Measurements from ENCODE around the gene KCND2.
"Not testable (repeated sequence)": the region's sequence is repeated elsewhere in the genome, so short reads cannot be mapped to it uniquely, and the experiment has no call there.

Gene KCND2

GRCh38 chr7:120780938-120781337, 508.0 kb downstream of the KCND2 start:
- TF ChIP-seq CTCF (IDR thresholded peaks at IDR 0.05; ENCODE audit: low read depth, low read length) = no peak
- no peak overlapping the region for H3K4me3 ChIP-seq (replicated peaks in 1 of 2; ENCODE audit: low read depth in 2 of 2, low read length in 2 of 2)
- DNase-seq (ENCODE audit: low read depth in 2 of 2) = no peak

- not testable (repeated sequence) for DNase-seq (ENCODE audit: low read depth in 2 of 2); H3K4me3 ChIP-seq (replicated peaks in 1 of 2; ENCODE audit: low read depth in 2 of 2, low read length in 2 of 2)
Observed at GRCh38 chr7:120781924-120782323, 508.9 kb downstream of the KCND2 start.

- no peak for TF ChIP-seq CTCF (IDR thresholded peaks at IDR 0.05; ENCODE audit: low read depth, low read length)
- H3K4me3 ChIP-seq (replicated peaks in 1 of 2; ENCODE audit: low read depth in 2 of 2, low read length in 2 of 2) = no peak overlapping the region
- no peak for DNase-seq (ENCODE audit: low read depth in 2 of 2)
Observed at GRCh38 chr7:120783273-120783672, 510.3 kb downstream of the KCND2 start.

- no peak overlapping the region for H3K4me3 ChIP-seq (replicated peaks in 1 of 2; ENCODE audit: low read depth in 2 of 2, low read length in 2 of 2)
- DNase-seq (ENCODE audit: low read depth in 2 of 2) = no peak
- no peak for TF ChIP-seq CTCF (IDR thresholded peaks at IDR 0.05; ENCODE audit: low read depth, low read length)
Observed at GRCh38 chr7:120783721-120784120, 510.7 kb downstream of the KCND2 start.

- no peak for TF ChIP-seq CTCF (IDR thresholded peaks at IDR 0.05; ENCODE audit: low read depth, low read length)
- H3K4me3 ChIP-seq (replicated peaks in 1 of 2; ENCODE audit: low read depth in 2 of 2, low read length in 2 of 2) = no peak overlapping the region
- DNase-seq (ENCODE audit: low read depth in 2 of 2) = no peak
Observed at GRCh38 chr7:120785095-120785494, 512.1 kb downstream of the KCND2 start.

GRCh38 chr7:120792091-120792860, 519.3 kb downstream of the KCND2 start:
- DNase-seq (ENCODE audit: low read depth in 2 of 2) = peak; percentile 78 to 83
- no peak overlapping the region for H3K4me3 ChIP-seq (replicated peaks in 1 of 2; ENCODE audit: low read depth in 2 of 2, low read length in 2 of 2)
- TF ChIP-seq CTCF (IDR thresholded peaks at IDR 0.05; ENCODE audit: low read depth, low read length) = peak; percentile 95

GRCh38 chr7:120792861-120793130, 519.8 kb downstream of the KCND2 start:
- peak in 1 of 2 donors; percentile 7 for DNase-seq (ENCODE audit: low read depth in 2 of 2)
- TF ChIP-seq CTCF (IDR thresholded peaks at IDR 0.05; ENCODE audit: low read depth, low read length) = no peak
- no peak overlapping the region for H3K4me3 ChIP-seq (replicated peaks in 1 of 2; ENCODE audit: low read depth in 2 of 2, low read length in 2 of 2)
